Sigmoid colon (tissue), 4 donors: Measurements from ENCODE around the gene ZNF181.

Source experiments
- CTCF ChIP-seq, 4 experiments: fragments of 450-650 bp in 3 of 4; fragments of 200-600 bp in 1 of 4; IDR thresholded peaks; one replicate each; pipeline ENCODE4 v1.5.1; 2016 to 2019; ENCODE audit warnings: antibody characterized with exemption in 4 of 4, mild to moderate bottlenecking in 3 of 4, moderate library complexity in 2 of 4
- EP300 ChIP-seq, 4 donors: sonication (generic); formaldehyde crosslinking; IDR thresholded peaks; one replicate each; pipeline ENCODE4 v1.6.1; 2017; ENCODE audit warnings: antibody characterized with exemption in 4 of 4
- POLR2A ChIP-seq, 2 donors: fragments of 450-650 bp; IDR thresholded peaks; one replicate each; pipeline ENCODE4 v1.6.1; 2016; ENCODE audit warnings: antibody characterized with exemption in 2 of 2, mild to moderate bottlenecking in 2 of 2, moderate library complexity in 2 of 2
- POLR2AphosphoS5 ChIP-seq, 4 donors: sonication (generic); formaldehyde crosslinking; IDR thresholded peaks; one replicate each; pipeline ENCODE4 v1.6.1; 2017; ENCODE audit warnings: antibody characterized with exemption in 4 of 4

DNA sequence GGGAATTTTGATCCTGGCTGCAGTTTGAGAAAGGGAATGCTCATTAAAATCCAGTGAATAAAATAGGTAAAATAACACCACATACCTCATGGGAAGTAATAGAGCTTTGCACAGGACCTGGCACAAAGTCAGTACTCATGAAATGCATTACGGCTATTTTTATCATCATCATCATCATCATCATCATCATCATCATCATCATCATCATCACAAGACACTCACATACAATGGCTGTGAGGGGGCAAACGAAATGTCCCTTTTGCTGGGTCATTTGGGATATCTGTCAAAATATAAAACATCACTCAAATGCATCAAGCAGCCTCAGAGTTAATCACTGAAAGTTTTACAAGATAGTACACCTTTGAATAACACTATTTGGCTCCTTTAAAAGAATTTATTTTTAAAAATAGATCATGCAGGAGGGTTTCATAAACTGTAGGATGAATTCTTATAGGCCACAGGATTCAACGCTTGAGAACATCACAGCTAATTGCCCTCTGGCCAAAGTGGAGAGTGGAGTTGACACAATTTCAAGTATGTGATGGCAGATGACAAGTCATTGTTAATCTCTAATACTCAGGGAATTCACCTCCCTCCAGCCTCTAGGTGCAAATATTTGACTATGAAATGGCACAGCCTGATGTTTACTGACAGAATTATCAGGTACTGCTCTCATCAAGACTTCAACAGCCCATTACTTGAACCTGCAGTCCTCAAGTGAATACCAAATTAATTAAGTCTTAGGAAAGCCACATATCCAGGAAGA is 53.2 kb downstream of the ZNF181 start:
- TF ChIP-seq EP300 (IDR thresholded peaks at IDR 0.05) (no peak), CTCF (IDR thresholded peaks at IDR 0.05) (no peak), POLR2AphosphoS5 (IDR thresholded peaks at IDR 0.05) (no peak), POLR2A (IDR thresholded peaks at IDR 0.05) (no peak)
